GM21447 (cell line): ENCODE results near the gene CYGB.

Source experiments
- ATAC-seq: cut with Tn5 transposase; IDR thresholded peaks from one replicate; pipeline ENCODE4 v1.9.1; 2021; ENCODE audit not compliant: unreplicated experiment

CYGB gene

DNA sequence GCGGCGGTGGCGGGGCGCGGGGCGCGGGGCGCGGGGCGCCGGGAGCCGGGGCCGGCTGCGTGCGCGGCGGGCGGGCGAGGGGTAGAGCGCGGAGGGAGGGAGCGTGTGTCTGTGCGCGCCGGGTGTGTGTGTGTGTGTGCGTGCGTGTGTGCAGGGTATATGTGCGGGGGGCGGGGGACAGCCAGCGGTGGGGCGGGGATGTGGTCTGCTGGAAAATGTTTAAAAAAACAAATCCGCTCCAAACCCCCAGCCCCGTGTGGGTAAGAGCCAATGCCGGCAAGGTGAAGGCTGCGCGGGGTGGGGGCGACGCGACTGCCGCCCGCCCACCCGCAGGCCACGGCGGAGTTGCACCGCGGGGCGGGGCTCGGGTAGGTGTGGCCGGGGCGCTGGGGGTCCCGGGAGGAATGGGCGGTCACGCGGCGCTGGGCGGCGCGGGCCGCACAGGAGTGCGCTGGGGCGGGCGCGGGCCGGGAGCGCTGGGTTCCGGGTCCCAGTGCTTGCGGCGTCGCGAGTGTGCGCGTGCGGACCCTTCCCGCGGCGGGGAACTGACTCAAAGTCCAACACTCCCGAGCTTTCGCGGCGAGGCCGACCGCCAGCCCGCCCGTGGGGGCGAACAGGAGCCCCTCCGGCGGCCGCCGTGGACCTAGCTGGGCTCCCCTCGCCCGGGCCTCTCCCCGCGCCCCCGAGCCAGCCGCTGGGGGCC lies at the start of gene CYGB:
TSS of gene CYGB (minus strand) at position 132 of the 703 bp plus-strand sequence. CDS start 167 bp downstream, outside the sequence.
- no peak for ATAC-seq

DNA sequence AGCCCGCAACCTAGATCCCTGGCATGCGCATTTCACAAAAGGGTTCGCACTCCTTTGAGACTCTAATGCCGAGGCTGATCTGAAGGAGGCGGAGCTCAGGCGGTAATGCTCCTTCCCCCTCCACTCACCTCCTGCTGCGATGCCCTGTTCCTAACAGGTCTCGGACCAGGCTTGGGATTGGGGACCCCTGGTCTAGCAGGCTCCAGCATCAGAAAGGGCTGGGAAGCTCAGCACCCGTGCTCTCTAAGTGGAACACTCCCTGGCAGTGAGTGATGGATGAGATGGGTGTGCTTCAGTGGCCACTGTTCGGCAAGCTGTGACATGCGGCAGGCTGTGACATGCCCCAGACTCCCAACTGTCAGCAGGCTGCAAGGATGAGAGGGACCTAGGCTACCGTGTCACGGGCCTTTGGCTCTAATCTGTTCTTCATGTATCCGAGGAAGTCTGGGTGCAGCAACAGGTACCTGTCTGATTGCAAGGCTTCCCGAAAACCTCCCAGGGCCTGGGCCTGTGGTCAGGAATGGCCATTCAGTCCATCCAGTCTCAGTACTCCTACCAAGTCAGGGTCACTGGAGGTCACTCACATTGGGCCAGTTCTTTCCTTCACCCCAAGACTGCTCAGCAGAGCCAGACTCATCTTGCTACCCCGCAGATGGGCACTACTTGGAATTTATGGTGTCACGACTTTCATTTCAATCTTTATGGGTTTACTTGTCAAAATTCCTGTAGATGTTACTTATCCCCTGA lies 49.4 kb upstream of the CYGB start:
- ATAC-seq: no peak

DNA sequence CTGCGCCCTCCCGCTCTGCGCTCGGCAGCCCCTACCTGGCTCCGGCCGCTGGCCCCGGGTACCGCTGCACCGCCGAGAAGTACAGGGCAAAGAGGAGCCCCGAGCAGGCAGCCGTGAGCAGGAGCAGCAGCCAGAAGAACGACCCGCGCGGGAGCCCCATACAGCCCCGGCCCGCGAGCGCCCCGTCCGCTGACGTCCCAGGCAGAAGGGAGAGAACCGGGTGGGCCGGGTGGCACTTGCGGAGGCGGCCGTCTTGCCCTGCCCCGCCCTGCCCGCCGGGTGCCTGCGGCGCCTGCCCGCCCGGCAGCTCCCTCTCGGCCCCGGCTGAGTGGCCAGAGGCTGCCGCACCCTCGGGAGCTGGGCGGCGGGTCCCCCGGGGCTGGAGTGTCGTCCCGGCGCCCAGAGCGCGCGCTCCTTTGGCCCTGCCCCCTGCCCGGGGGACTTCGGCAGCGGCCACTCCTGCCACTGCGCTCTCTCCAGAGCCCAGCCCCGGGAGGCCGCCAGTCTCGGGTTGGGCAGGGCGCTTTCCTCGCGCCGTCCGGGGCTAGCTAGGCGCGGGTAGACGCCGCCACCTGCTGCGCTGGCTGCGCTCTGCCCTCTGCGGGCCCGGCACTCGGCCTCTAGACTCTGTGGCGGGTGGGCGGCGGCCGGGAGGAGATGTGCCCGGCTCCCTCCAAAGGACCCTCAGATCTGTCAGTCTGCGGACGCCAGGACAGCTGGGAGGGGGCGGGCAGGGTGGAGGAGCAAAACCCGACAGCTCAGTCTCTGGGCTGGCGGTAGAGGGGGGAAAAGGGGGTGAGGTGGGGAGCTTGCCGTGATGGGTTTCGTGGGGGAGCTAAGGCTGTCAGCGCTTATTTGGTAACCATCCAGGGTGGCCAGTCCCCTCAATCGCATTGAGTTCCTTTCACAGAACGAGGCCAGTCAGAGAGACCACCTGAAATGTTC lies 48.4 kb upstream of the CYGB start, which contains the start of gene ST6GALNAC2:
TSS of gene ST6GALNAC2 (minus strand) at position 212 of the 945 bp plus-strand sequence. CDS start at position 160, 52 bp downstream.
- no peak for ATAC-seq

DNA sequence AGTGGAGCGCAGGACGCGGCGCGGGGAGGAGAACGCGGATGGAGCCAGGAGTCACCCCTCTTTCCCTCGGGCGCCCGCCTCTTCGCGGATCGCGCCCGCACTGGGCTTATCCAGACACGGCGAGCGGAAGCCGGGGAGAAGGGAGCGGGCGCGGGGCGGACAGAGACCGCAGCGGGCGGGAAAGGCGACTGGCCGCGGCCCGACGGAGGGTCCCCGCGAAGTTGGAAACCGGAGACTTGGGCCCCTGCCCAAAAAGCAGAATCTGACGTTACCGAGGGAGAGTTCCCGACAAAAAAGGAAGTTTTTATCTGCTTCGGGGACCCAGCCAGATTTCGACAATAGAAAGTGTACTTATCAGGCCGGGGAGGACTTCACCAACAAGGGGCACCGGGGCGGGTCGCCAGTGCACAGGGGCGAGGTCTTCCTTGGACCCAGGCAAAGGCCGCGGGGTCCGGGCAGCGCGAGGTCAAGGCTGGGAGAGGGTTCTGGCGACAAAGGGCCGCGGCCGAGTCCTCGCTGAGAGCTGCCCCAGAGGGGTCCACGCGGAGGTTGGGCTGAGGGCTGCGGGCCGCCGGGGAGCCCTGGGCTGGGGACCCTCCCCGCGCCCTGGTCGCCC lies 47.6 kb upstream of the CYGB start:
- ATAC-seq: no peak

DNA sequence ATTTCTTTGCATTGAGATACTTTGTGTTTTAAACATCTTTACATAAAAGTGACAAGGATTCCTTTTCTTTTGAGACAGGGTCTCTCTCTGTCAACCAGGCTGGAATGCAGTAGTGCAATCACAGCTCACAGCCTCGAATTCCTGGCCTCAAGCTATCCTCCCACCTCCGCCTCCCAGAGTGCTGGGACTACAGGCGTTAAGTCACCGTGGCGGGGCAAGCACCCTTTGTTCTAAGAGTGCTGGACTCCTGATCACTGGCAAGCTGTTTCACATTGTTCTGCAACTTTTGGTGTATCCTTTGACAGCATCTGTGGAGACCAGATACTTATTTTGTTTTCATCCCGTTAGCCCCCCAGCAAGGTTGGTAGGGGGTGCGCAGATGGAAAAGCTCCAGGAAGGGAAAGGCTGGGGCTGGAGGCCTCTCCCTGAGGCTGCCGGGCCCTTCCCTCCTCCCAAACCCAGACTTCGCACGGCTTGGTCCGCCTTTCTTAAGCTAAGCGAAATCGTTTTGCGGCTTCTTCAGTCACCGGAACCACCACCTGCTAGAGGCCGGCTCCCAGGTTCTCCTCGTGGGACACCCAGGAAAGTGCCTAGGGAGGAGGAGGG lies 47.0 kb upstream of the CYGB start:
- ATAC-seq: no peak

DNA sequence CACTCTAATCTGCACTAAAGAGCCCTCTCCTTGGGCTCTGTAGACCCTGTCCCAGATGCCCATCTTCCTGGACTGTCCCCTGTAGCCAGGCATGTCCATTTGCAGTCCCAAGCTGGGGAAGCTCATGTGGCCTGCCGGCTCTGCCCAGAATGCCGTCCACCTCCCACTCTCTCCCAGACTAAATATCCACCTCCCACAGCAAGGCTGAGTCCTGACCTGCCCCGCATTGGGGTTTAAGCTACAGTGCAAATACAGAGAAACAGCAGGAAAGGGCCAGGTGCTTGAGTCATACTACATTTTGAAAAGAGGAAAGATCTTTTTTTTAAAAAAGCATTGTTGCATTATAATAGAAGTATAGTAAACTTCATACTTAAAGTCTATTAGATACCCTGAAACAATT lies 45.2 kb upstream of the CYGB start:
- no peak for ATAC-seq

DNA sequence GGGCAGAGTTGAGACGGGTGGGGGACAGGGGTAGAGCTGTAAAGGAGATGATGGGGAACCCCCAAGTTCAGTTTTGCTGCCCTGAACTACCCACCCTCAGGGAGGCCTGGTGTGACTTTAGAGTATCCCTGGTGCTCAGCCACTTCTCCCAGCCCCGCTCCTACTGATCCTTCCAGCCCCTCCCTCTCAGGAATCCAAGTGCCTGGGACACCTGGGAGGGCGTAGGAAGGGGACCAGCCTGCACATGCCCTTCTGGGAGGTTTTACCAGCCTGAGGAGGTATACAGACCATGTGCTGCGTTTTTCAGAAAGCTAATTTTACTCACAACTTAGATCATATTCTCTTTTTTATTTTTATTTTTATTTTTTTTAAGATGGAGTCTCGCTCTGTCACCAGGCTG lies 44.0 kb upstream of the CYGB start:
- no peak for ATAC-seq

DNA sequence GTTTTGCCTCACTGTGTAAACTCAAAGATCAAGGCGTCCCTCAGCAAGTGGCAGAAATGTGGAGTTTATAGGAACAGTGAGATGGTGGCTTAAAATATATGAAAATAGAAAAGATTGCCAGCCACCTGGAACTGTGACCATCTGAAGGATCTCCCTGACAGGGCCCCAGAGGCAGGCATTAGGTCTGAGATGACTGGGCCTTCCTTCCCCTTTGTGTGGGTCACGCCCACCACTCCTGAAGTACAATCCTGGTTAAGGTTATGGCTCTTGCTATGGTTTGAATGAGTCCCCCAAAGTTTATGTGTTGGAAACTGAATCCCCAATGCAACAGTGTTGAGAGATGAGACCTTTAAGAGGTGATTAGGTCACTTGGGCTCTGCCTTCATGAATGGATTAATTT lies 41.8 kb upstream of the CYGB start:
- no peak for ATAC-seq

DNA sequence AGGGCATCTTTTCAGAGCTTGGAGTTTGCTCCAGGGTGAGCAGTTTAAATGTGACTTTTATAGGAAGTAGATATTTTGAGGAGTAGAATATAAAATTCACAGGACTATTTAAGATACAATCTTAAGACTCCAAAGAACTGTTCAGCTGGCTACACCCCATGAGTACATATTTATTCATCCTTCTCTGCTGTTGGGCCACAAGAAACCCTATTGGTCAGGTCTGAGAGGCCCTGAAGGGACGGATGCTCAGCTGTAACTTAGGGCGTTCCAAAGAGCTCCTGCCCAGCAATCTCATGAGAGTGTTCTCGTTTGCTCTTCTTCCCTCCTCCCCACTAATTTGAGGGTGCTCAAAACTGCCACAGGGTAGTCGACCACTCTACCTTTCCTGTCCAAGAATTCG lies 40.9 kb upstream of the CYGB start:
- ATAC-seq: no peak

DNA sequence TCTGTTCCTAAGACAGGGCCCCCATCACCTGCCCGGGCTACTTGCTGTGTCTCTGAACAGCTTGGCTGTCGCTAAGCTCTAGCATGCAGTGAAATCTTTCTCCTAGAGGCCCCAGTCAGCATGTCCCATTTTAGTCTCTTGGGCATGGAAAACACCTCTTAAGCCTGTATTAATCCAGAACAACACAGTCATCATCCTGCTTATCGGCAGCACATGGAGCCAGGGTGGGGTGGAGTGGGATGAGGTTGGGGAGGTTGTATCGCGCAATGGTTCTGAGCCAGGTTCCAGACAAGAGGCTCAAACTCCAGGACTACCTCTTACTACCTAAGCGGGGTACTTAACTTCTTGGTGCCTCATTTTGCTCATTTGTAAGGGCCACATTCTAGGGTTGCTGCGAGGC lies 40.4 kb upstream of the CYGB start:
- ATAC-seq: no peak

DNA sequence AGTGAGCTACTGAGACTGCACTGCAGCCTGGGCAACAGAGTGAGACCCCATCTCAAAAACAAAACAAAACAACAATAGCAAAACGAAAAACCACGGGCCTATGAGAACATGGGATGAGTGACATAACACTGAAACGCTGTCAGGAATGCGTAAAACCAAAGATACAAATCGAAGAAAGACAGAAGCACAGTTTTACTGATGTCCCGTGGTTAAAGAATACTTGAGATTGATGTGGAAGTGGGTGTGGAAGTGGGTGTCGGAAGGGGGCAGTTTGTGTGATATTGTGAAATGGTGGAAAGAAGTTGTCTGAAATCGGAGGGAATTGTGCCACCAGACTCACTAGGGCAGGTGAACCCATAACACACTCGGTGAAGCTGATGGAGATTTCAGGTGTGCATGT lies 38.7 kb upstream of the CYGB start:
- no peak for ATAC-seq

DNA sequence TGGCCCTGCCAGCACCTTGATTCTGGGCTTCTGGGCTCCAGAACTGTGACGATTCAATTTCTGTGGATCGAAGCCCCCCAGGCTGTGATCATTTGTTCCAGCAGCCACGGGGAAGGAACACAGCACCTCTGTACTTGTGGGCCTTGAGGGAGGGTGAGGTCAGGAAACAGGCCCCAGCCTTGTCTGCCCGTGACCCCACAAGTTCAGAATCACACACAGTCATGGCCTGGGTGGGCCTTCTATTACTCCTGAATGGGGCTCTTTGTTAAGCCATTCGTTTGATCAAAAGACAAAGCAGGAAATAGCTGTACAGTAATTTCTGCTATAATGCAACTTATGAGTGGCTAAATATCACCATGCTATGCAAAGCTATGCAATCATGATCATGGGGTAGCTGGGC lies 38.1 kb upstream of the CYGB start:
- ATAC-seq: no peak

DNA sequence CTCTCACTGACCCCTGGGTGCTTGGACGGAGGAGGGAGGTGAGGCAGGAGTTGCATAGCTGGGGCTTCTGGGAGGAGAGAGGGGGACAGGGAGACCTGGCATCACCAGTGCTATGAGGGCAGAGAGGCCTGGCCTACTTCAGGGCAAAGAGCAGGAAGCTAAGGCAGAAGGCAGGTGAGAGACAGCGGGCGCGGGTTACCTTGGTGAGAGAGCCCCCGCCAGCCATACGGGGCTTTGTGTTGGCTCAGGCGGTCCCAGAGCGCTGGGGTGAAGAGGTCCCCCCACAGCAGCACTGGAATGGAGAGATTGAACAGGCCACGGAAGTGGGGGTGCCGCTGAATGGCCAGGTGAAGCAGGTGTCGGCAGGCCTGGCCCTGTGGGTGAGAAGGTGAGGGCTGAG lies 36.7 kb upstream of the CYGB start:
- ATAC-seq: no peak

DNA sequence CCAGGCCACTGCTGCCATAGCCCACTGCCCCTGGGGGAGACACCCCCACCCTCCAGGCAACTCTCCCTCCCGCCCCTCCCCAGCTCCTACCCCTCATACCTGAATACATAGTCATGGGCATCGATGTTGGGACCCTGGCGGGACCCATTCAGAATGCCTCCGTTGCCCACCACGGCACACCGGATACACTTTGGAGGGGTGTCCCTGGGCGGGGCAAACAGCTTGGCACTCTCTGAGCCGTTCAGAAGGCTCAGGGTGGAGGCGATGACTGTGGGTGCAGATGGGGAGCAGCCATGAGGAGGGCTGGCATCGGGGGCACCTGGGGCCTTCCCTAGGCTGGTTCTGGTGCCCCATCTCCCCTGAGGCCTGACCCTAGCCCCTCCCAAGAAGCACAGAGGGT lies 35.6 kb upstream of the CYGB start:
- ATAC-seq: no peak

DNA sequence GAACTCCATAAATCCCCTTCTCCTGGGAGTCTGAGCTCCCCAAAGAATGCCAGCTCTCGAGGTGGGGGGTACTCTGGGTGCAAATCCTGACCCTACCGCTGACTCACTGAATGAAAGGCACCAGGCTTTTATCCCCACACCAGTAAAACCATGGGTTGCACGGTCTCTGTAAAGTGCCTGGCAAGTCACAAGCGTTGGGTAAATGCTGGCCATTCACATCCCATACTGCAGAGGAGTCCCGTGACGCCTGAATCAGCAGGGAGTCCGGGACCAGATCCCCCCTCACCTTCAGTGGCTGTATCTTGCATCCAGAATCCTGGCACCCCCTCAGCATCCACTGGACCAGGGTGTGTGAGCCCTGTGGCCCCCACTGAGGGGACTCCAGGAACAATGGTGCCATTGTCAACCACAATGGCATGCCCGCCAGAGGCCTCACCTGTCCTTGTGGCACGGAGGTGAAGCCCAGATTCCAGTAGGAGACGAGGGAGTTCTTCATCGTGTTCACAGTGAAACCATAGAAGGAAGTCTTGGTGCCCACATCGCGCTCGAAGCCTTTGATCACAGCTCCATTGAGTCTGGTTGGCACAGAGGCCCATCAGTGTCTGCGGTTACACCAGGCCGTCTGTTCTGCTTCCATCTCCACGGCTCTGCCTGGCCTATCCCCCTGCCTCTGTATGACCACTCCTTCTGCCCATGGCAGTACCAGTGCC lies 34.8 kb upstream of the CYGB start:
- ATAC-seq: no peak

DNA sequence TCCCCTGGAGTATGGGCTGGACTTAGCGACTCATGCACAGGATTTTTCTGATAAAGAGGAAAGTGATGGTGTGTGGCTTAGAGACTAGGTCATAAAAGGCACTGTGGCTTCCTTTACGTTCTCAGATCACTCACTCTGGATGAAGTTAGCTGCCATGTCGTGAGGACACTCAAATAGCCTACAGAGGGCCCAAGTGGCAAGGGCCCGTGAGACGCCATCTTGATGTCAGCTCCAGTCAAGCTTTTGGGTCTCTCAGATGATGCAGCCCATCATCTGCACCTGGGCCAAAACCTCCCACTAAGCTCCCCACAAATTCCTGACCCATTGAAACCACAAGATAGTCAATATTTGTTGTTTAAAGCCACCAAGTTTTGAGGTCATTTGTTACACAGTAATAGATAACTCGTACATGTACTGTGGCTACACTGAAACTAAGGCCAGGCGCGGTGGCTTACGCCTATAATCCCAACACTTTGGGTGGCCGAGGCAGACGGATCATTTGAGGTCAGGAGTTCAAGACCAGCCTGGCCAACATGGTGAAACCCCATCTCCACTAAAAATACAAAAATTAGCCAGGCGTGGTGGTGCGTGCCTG lies 33.5 kb upstream of the CYGB start:
- no peak for ATAC-seq

DNA sequence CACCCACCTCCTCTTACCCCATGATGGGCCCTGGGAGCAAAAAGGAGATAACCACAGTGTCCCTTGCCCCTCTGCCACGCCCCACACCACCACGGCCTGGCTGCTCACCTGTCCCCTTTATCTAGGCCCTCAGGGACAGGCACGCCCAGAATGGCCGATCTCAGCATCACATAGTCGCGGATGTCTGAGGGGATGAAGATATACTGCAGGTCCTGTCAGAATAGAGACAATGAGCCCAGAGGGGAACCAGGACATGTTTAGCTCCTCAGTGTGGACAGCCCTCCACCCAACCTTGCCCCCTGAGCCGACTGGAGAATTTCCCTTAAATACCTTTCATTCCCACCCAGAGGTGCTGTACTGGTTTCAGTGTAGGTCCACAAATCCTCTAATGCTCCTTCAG lies 32.9 kb upstream of the CYGB start:
- no peak for ATAC-seq

DNA sequence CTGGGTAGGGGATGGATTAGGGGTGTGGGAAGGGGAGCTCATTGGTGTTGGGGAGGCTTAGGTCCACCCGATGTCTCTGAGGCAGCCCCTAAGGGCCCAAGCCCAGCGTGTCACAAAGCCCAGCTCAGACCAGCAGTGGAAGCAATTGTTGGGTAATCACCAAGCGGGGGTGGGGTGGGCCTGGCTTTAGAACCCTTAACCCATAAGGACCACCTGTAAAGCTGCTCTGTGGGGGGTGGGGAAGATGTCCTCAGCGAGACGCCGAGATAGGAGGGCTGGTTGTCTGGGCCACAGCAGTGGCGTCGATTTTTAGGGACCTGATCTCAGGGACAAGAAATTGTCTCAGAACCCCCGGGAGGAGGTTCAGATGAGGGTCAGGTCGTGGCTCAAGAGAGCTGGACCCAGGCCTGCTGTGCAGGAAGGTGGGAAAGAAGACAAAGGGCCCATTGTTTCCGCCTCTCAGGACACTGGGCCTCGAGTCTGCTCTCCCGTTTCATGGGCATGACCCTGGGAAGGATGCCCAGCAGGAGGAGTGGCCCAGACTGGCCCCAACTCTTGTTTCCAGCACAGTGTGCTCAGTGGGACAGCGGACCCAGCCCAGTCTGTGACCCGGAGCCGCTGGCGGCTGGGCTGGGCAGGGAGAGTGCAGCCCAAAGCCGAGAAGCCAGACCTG lies 32.2 kb upstream of the CYGB start:
- no peak for ATAC-seq

DNA sequence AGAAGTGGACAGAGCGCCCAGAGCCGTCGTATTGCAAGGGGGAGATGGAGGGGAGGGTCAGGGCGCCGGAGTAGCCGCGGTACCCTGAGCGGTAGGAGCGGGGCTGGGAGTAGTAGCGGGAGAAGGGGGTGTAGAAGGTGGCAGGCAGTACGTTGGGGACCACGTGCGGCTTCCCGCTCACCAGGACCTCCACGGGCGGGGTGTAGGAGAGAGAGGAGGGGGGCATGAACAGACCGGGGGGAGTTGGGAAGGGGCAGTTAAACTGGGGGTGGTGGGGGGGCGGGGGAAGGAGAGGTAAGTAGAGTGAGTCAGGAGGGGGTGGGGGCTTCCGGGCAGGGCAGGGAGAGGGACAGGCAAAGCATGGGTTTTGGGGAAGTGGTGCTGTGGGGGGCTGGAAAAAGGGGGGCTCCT lies 31.3 kb upstream of the CYGB start:
- ATAC-seq: no peak
